Raji (cell line): ENCODE measurements around the gene CFAP58.

ENCODE experiments used
- POLR2A ChIP-seq: IDR thresholded peaks from 2 replicates; pipeline ENCODE4 v1.6.1; 2011; ENCODE audit warnings: low read depth, low read length, control low read depth; ENCODE audit not compliant: insufficient read depth

CFAP58 gene

DNA sequence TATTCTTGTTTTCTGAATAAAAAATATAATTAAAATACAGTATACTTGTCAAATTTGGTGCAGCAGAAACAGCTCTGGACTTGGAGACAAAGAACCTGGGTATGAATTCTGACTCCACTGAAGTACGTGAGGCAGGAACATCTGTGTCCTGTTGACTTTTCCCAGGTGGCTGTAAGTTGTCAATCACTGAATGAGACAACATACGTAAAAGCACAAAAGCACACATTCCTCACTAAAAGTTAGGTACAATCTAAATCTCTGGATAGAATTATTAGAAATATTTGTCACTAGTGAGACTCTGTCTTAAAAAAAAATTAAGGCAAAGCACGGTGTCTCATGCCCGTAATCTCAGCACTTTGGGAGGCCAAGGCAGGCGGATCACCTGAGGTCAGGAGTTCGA is 18.1 kb downstream of the CFAP58 start:
- TF ChIP-seq POLR2A: no peak

DNA sequence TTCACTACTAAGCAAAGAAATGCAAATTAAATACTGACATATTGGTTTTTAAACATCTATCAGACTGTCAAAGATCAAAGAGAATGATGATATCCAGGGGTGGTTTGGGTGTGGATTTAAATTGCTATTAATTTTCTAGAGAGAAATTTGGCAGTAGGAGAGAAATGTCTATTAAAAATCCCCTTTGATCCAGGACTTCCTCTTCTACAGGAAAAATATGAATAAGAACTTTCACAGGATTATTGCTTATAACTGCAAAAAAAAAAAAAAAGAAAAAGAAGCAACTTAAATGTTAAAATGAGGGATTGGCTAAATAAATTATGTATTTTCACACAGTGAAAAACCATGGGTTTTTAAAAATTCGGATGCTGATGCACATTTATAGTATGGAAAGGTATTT is 21.0 kb downstream of the CFAP58 start:
- TF ChIP-seq POLR2A: no peak

- no peak for TF ChIP-seq POLR2A
Observed at GRCh38 chr10:104376784-104377300, 23.2 kb downstream of the CFAP58 start.

DNA sequence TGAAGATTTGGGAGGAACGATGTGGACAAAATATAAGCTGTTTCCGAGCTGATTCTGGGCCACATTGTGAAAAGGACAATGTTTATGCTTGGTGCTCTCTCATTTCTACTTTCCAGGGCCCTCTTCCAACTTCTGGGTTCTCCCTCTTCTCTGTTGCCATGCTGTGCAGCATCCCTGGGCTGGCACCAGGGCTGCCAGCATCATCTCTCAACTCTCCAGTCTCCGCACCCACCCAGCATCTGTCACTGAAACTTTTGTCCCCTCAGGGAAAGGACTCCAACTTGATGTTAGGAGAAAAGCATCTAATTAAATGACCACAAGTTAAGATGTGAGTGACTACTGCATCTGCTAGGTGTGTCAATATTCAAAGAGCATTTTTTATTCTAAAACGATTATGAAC is 26.7 kb downstream of the CFAP58 start:
- TF ChIP-seq POLR2A: no peak

DNA sequence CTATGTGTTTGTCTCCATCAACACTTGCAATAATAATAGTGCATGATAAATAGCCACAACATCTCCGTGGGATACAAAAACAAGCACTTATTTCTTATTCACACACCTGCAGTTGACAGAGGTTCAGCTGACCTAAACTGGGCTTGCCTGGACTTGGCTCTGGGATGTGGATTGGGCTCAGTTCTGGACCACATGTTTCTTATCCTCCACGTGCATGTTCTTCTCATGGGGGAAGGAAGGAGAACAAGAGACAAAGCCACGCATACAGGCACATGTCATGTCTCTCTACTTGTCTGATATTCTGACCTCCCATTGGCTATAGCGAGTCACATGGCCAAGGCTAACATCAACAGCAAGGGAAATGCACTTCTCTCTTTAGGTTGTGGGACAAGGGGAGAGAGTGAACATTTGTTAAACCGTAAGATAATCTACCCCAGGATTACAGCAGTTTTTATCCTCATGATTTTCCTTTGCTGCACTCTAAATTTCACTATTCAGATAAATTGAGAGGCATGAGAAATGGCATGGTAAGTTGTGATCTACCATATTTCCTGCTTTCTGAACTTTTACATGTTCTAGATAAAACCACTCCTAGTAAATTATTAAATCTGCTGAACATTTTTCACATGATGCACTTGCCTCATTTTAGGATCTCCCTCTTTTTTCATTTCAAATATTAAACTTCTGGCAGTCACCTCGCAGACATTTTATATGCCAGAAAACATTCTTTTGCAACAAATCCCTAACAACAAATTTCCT is 33.7 kb downstream of the CFAP58 start:
- no peak for TF ChIP-seq POLR2A

DNA sequence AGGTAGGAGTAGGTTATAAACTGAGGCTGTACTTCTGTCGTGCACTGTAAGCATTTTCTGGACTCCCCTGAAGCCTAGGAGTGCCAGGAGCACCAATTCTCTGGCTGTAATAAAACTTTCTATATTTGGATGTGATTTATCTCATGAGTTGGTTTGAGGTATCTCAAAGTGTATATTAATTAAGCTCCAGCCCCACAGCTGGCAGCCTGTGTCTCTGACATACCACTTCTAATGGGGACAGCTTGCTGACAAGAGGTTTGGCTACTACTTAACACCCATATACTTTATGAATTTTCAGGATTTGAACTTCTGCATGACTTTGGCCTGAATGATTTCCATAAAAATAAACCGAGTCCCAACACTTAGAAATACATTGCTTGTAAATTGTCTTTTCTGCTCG is 35.2 kb downstream of the CFAP58 start:
- TF ChIP-seq POLR2A: no peak

GRCh38 chr10:104391150-104391968 is 37.7 kb downstream of the CFAP58 start:
- no peak for TF ChIP-seq POLR2A

DNA sequence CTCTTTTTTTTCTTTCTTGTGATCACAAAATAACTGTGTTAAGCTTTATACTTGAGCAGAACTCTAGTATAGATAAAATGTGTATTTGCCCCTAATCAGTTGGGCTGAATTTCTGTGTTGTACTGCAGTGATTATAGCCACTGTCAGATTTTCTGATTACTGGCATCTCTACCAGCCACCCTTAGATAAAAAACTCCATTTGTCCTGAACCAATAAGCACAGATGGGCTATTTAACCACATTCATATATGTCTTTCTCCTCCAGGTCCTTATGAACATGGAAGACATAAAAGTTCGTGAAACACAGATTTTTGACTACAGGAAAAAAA is 38.3 kb downstream of the CFAP58 start:
- no peak for TF ChIP-seq POLR2A

- no peak for TF ChIP-seq POLR2A
Observed at GRCh38 chr10:104393387-104393786, 39.8 kb downstream of the CFAP58 start.

DNA sequence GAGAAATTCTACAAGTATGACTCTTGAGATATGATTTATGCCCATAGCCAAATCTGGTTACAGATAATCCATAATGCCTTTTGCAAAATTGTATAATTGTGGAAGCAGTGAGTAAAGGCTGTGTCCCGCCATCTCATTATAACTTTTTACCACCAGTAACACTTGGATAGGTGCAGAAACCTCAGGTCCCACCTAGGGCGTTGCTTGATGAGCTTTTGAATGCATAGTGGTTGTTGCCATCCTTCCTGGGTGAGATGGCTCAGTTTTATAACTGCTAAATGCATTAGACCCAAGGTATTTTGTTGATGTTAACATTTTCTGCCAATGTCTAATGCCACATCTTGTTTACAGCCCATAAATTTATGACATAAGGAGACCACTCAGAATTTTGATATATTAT is 42.9 kb downstream of the CFAP58 start:
- no peak for TF ChIP-seq POLR2A

DNA sequence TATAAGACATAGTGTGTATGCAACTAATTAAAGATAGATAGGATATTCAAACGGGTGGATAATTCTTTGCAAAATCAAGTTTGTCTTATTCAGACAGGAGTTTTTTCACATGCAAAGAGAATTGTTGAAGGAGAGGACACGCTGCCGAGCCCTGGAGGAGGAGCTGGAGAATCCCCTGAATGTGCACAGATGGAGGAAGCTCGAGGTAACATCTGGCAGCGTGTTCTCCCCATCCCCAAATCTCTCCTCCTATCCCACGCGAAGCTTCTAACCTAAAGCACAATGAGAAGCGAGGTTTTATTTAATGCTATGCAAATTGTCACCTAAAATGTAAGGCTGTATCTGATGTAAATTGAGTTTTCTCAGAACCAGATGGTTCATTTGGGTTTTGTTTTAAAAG is 50.0 kb downstream of the CFAP58 start:
- no peak for TF ChIP-seq POLR2A

- no peak for TF ChIP-seq POLR2A
Observed at GRCh38 chr10:104406715-104407650, 53.4 kb downstream of the CFAP58 start.

GRCh38 chr10:104413528-104413927 is 59.9 kb downstream of the CFAP58 start:
- no peak for TF ChIP-seq POLR2A

- TF ChIP-seq POLR2A: no peak
Observed at GRCh38 chr10:104415526-104416165, 62.0 kb downstream of the CFAP58 start.

- no peak for TF ChIP-seq POLR2A
Observed at GRCh38 chr10:104416851-104417250, 63.2 kb downstream of the CFAP58 start.
